ENCODE results near the gene RHBDF1. TPM values are rescaled to one million over a fixed set of nuclear protein-coding genes. Genes with fewer than 3 reads are reported as not detected.

RHBDF1 gene, protein sequence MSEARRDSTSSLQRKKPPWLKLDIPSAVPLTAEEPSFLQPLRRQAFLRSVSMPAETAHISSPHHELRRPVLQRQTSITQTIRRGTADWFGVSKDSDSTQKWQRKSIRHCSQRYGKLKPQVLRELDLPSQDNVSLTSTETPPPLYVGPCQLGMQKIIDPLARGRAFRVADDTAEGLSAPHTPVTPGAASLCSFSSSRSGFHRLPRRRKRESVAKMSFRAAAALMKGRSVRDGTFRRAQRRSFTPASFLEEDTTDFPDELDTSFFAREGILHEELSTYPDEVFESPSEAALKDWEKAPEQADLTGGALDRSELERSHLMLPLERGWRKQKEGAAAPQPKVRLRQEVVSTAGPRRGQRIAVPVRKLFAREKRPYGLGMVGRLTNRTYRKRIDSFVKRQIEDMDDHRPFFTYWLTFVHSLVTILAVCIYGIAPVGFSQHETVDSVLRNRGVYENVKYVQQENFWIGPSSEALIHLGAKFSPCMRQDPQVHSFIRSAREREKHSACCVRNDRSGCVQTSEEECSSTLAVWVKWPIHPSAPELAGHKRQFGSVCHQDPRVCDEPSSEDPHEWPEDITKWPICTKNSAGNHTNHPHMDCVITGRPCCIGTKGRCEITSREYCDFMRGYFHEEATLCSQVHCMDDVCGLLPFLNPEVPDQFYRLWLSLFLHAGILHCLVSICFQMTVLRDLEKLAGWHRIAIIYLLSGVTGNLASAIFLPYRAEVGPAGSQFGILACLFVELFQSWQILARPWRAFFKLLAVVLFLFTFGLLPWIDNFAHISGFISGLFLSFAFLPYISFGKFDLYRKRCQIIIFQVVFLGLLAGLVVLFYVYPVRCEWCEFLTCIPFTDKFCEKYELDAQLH
- total RNA-seq: 24.6 and 49.9 TPM in 2 replicates

DNA sequence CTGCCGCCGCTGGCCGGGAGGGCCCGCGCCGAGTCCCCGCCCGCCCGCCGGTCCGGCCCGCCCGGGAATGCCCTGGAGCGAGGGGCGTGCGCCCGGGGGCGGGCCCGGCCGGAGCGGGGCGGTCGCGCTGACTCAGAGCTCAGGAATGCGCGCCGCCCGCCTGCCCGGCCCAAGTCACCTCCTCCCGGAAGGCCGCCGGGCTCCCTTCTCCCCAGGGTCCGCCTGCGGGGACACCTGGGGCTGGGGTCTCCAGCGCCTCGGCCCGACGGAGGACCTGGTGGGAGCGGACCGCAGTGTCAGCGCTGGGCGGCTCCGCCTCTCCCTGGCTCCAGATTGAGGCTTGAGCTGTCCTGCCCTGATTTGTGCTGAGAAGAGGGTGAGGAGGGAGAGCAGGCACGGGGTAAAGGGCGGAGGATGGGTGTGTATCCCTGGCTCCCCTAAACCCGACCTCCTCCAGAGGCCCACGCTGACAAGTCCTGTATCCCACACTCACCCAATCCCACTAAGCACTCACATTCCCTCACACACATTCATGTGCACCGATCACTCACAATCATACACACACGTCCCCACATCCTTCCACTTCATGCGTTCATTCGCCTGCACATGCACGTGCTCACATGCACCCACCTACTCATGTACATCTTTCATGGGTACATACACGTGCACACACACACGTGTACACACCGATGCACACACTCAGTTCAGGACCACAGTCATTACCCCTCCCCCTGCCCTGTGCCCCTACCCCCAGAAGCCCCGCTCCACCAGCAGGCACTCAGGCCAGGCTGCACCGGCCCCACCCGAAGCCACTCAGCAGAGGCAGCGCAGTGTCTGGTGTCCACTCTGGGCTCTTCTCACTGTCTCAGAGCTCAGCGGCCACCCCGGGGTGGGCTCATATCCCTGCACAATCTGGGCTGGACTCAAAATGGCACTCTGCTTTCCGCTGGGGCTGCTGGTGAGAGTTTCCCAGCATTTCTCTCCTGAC lies at the start of gene RHBDF1:
RHBDF1 (minus strand) TSS at position 71 of the 988 bp plus-strand sequence. CDS start 7,616 bp downstream, outside the sequence.

DNA sequence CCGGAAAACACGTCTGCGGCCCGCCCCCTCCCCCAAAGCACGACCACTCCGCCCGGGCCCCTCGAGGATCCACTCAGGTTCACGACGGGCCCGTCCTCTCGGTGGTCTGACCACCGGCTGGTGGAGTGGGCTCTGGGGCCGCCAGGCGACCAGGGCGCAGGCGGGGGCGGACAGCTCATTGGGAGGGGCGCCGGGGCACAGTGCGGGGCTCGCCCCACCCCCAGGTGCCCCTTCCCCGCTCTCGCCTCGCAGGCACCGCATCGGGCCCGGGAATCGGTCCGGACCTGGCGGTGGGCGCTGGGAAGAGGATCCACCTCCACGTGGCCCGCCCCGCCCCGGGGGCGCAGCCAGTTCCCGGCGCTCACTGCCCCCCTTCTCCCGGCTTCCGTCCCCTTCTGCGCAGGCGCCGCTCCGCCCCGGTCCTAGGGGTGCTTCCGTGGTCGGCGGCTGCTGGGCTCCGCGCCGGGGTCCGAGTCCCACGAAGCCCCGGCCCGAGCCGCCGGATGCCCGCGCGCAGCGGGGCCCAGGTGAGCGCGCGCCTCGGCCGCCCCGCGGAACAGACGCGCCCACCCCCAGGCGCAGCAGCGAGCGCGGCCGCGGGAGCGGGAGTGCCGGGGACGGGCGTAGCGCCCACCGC lies 5.5 kb upstream of the RHBDF1 start, which contains the start of gene MPG:
MPG (plus strand) TSS at position 419 of the 637 bp plus-strand sequence; CDS start at position 504, 85 bp downstream.

DNA sequence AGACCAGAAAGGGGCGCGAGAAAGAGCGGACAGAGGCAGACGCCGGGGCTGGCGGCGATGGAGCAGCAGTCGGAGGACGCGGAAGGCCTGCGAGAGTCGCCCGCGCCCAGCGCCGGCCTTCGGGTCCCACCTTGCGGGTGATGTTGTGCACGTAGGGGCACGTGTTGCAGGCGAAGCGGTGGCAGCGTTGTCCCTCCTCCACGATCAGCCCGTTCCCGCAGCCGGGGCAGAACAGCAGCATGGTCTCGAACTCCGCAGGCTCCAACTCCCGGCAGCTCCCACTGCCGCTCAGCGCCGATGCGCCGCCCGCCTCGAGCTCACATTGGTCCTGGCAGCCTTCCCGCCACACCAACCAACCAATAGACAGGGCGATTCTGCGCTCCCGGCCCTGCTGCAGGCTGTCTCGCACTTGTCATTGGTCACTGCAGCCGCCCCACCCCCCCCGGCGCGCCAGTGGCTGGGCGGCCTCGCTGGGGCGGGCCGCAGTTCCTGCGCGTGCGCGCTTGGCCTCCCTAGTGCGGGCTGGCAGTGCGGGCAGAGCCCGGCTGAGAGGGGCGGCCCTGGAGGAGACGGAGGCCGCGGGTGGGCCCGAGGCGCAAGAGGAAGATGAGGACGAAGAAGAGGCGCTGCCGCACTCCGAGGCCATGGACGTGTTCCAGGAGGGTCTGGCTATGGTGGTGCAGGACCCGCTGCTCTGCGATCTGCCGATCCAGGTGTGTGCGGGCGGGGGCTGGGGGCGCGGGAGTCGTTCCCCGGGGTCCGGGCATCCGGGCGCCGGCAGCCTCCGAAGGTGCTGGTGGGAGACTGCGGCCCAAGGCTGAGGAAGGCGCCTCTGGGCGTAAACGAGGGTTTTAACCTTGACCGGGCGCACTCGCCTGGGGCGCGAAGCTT lies 18.8 kb downstream of the RHBDF1 start, which contains the start of the genes POLR3K and SNRNP25:
POLR3K (minus strand) TSS at position 263 of the 891 bp plus-strand sequence; CDS start at position 241, 22 bp downstream.
SNRNP25 (plus strand) TSS at position 483 of the 891 bp plus-strand sequence; CDS start at position 672, 189 bp downstream.

Other genes with a start within 250 kb of the RHBDF1 start
- 2.4 and 4.2 TPM in 2 replicates for gene POLR3K, start 19.0 kb downstream of the RHBDF1 start, total RNA-seq
- 17.5 and 17.9 TPM in 2 replicates for gene SNRNP25, start 18.8 kb downstream of the RHBDF1 start, total RNA-seq
- 101 and 198 TPM in 2 replicates for gene MPG, start 5.6 kb upstream of the RHBDF1 start, total RNA-seq
- gene NPRL3, start 66.0 kb upstream of the RHBDF1 start, total RNA-seq: 10.1 and 17.8 TPM in 2 replicates
- gene HBZ, start 80.0 kb upstream of the RHBDF1 start, total RNA-seq: not detected in 2 replicates
- not detected in 2 replicates for gene HBM, start 93.3 kb upstream of the RHBDF1 start, total RNA-seq
- gene HBA2, start 100.2 kb upstream of the RHBDF1 start, total RNA-seq: not detected in 2 replicates
- gene HBA1, start 104.0 kb upstream of the RHBDF1 start, total RNA-seq: not detected in 2 replicates
- not detected in 2 replicates for gene HBQ1, start 107.8 kb upstream of the RHBDF1 start, total RNA-seq
- gene LUC7L, start 156.8 kb upstream of the RHBDF1 start, total RNA-seq: 43.9 and 44.2 TPM in 2 replicates
- gene FAM234A, start 162.2 kb upstream of the RHBDF1 start, total RNA-seq: 122 and 156 TPM in 2 replicates
- 1.8 and 2.4 TPM in 2 replicates for gene RGS11, start 203.3 kb upstream of the RHBDF1 start, total RNA-seq
- 0.28 and 1.5 TPM in 2 replicates for gene ARHGDIG, start 208.0 kb upstream of the RHBDF1 start, total RNA-seq
- gene PDIA2, start 210.5 kb upstream of the RHBDF1 start, total RNA-seq: 0.51 and 2.4 TPM in 2 replicates